Activated naive CD4-positive, alpha-beta T cell treated with anti-CD3 and anti-CD28 coated beads for 36 hours (primary cell): ENCODE measurements around the gene SCARF2. TPM values are rescaled to one million over a fixed set of nuclear protein-coding genes. Genes with fewer than 3 reads are reported as not detected.
"Not testable (repeated sequence)": the region's sequence is repeated elsewhere in the genome, so short reads cannot be mapped to it uniquely, and the experiment has no call there.

ENCODE experiments used
- CTCF ChIA-PET: fragments of 350-600 bp; sonication (Branson Sonifier 250); formaldehyde crosslinking; loops from one replicate; lab custom pipeline; 2021; ENCODE audit warnings: antibody characterized with exemption; lab: Charles Lee
- DNase-seq: peaks from one replicate; pipeline ENCODE4 v3.0.0-alpha.2; 2020
- H3K27ac Mint-ChIP-seq: one replicate; pipeline ENCODE4 v1.8.0; 2021; ENCODE audit warnings: mild to moderate bottlenecking, mixed read lengths
- H3K27me3 Mint-ChIP-seq: one replicate; pipeline ENCODE4 v1.8.0; 2021; ENCODE audit warnings: low read depth, mixed read lengths
- H3K36me3 Mint-ChIP-seq: one replicate; pipeline ENCODE4 v1.8.0; 2021; ENCODE audit warnings: low read depth, mixed read lengths
- H3K4me1 Mint-ChIP-seq: one replicate; pipeline ENCODE4 v1.8.0; 2021; ENCODE audit warnings: low read depth, mixed read lengths
- H3K4me3 Mint-ChIP-seq: one replicate; pipeline ENCODE4 v1.8.0; 2021; ENCODE audit warnings: mild to moderate bottlenecking, moderate library complexity, mixed read lengths
- H3K9me3 Mint-ChIP-seq: one replicate; pipeline ENCODE4 v1.8.0; 2021; ENCODE audit warnings: mixed read lengths
- intact Hi-C: fragments of 100-400 bp; cut with micrococcal nuclease; formaldehyde crosslinking; loops from one replicate; pipeline ENCODE4 v1.15.1; 2023
- total RNA-seq, 2 experiments: library from RNA; stranded (reverse); gene quantifications; one replicate each; pipeline ENCODE4 v1.2.3, GENCODE V29; 2021

The SCARF2 gene
- total RNA-seq, 2 experiments from 2014 or later, result 0.21 to 0.30 TPM

DNA sequence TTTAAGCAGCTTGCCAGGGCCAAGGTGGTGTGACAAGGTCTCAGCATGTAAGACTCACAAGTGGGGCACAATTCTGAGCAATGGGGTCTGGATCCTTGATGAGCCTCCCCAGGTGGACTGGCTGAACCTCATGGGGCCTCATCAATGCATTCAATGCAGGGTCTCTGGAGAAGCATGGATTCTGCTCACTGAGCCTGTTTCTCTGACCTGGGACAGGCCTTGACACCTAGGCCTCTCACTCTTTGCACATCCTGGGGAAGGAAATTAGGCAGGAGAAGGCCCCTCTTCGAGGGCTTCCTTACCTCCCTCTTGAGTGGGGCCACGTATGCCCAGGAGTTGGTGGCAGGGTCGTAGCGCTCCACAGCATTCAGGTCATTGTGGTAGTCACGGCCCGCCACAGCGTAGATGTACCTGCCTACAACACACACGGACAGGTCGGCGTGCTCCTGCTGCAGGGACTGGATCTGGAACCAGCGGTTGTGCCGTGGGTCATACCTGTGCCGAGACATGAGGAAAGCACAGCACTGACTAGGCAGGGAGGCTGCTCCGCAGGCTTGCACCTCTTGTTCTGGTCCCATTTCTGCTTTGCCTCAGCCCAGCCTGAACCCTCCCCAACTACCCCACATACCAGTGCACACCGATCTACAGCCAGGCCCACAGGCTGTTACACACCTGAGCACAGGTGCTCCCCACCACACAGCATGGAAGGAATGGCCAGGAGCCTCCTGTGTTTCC is 20.0 kb upstream of the SCARF2 start:
- CTCF ChIA-PET, result interaction anchor here (1.3 to 4.9 kb wide), 2 partner anchors 32 to 39 kb away, joined by 4 to 64 read pairs; no protein-coding TSS in a partner anchor
- no peaks in the 10 kb centered on the region for H3K9me3 Mint-ChIP-seq
- H3K36me3 Mint-ChIP-seq, result peaks cover 5% of the 10 kb centered on the region
- H3K4me1 Mint-ChIP-seq, result peaks cover 26% of the 10 kb centered on the region
- no peak overlapping the region for H3K4me3 Mint-ChIP-seq
- H3K27ac Mint-ChIP-seq, result no peak overlapping the region
- no peak for DNase-seq
- intact Hi-C loops, result loop anchor here (2.0 kb wide), 2 partner anchors 39 to 301 kb away; no protein-coding TSS in a partner anchor
- no peaks in the 10 kb centered on the region for H3K27me3 Mint-ChIP-seq

DNA sequence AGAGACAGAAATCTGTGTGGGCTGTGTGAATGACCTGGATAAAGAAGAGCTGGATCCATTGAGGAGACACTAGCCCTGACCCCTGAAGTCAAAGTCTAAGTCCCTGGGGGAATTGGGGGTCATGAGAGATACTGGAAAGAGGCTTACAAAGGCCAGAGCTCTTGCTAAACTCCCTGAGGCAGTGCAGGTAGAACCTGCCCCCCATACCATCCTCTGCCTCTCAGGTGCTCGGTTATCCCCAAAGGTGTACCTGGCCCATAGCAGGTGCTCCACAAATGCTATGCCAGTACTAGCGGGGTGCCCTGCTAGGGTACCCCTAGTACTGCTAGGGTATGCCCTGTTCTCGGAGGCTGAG is 19.1 kb upstream of the SCARF2 start:
- intact Hi-C loops, result loop anchor here (1.0 to 2.0 kb wide), 4 partner anchors 26 to 300 kb away; no protein-coding TSS in a partner anchor
- no peaks in the 10 kb centered on the region for H3K9me3 Mint-ChIP-seq
- H3K27me3 Mint-ChIP-seq, result no peaks in the 10 kb centered on the region
- H3K36me3 Mint-ChIP-seq, result peaks cover 5% of the 10 kb centered on the region
- no peak overlapping the region for H3K27ac Mint-ChIP-seq
- DNase-seq, result no peak
- CTCF ChIA-PET, result interaction anchor here (0.6 to 4.9 kb wide), 15 partner anchors 12 to 437 kb away, joined by 3 to 64 read pairs (median 4); partner anchors contain the start of gene KLHL22
- H3K4me1 Mint-ChIP-seq, result peaks cover 23% of the 10 kb centered on the region
- no peak overlapping the region for H3K4me3 Mint-ChIP-seq

DNA sequence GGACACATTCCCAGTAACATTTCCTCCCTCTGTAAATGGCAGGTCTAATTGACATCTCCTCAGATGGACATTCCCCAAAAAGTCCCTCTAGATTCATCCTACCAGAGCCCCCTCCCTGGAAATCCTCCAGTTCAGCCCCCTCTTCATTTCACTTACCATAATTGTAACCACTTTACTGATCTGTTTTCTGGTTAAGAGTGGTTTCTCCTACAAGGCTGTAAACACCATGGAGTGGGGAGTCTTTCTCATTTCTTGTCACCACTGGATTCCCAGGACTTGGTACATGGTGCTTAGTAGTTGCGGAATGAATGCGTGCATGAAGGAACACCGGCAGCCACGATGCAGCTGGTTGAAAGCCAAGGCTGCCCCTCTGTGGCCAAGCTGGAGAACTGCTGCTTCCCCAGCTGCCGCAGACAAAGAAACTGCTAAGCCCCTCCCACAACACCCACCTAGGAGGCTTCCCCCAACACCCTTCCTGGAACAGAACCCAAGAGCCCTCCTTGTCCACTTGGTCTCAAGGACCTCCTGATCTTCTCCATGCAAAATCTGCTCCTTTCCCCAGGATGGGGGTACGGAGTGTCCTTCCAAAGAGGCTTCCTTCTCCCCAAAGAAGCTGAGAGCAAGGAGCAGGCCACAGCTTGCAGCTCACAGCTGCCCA is 18.6 kb upstream of the SCARF2 start:
- H3K4me3 Mint-ChIP-seq, result no peak overlapping the region
- H3K36me3 Mint-ChIP-seq, result peaks cover 5% of the 10 kb centered on the region
- no peak overlapping the region for H3K27ac Mint-ChIP-seq
- CTCF ChIA-PET, result interaction anchor here (0.6 to 4.9 kb wide), 16 partner anchors 13 to 437 kb away, joined by 3 to 64 read pairs (median 4); partner anchors contain the start of gene KLHL22
- H3K4me1 Mint-ChIP-seq, result peaks cover 23% of the 10 kb centered on the region
- intact Hi-C loops, result loop anchor here (1.0 to 2.0 kb wide), 4 partner anchors 26 to 299 kb away; no protein-coding TSS in a partner anchor
- DNase-seq, result peak; percentile 84
- no peaks in the 10 kb centered on the region for H3K9me3 Mint-ChIP-seq
- no peaks in the 10 kb centered on the region for H3K27me3 Mint-ChIP-seq

DNA sequence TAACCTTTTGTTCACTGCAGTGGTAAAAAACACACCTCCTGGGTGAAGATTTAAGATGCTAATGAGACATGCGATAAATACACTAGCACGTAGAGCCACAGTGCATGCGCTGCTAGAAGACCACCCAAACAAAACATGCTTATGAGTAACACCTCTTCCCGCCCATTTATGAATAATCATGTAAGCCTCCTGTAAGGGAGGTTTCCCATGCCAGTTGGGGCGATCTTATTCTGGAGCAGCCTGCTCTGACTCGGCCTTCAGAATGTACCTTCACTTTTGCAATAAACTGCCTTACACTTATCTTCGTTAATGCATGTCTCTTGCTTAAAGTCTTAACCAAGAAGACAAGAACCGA is 18.1 kb upstream of the SCARF2 start:
- Mint-ChIP-seq H3K4me1 (peaks cover 18% of the 10 kb centered on the region), H3K27me3 (no peaks in the 10 kb centered on the region), H3K4me3 (no peak overlapping the region), H3K27ac (no peak overlapping the region), H3K9me3 (no peaks in the 10 kb centered on the region), H3K36me3 (peaks cover 2% of the 10 kb centered on the region)
- no peak for DNase-seq
- CTCF ChIA-PET, result interaction anchor here (0.8 to 4.9 kb wide), 8 partner anchors 13 to 299 kb away, joined by 3 to 64 read pairs (median 6); no protein-coding TSS in a partner anchor
- intact Hi-C loops, result loop anchor here (1.0 to 2.0 kb wide), 4 partner anchors 25 to 299 kb away; no protein-coding TSS in a partner anchor

DNA sequence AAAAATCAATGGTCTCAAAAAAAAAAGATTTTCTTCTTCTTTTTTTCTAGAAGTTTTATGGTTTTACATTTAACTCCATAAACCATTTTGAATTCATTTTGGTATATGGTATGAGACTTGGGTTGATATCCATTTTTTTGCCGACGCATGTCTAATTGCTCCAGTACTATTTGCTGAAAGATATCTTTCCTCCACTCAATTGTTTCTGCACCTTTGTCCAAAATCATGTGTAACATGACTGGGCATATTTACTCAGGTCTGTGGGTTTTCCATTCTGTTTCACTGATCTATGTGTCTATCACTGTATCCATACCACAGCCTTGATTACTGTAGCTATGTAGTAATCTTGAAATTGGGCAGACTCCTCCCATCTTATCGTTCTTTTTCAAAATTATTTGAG is 15.6 kb upstream of the SCARF2 start:
- Mint-ChIP-seq H3K4me3 (no peak overlapping the region), H3K36me3 (peaks cover 2% of the 10 kb centered on the region)
- CTCF ChIA-PET, result interaction anchor here (1.5 to 4.9 kb wide), 2 partner anchors 24 to 35 kb away, joined by 3 to 64 read pairs; no protein-coding TSS in a partner anchor

DNA sequence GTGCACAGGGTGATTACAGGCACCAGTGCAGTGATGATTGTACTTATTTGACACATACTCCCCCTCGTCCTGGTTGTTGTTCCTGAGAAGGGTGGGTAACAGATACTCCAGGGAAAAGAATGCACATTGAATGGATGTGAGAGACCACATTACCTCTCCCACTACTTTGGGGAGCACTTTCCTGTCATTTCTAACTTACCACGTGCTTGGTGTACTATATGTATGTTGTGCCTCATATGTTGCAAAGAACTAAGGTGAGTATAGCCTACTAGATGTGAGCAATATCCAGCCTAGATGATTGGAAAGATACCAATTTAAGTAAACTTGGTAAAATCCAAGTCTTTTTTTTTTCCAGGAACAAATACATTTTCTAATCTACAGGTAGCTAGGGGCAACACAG is 14.3 kb upstream of the SCARF2 start:
- DNase-seq, result no peak
- Mint-ChIP-seq H3K4me3 (no peak overlapping the region), H3K36me3 (peaks cover 2% of the 10 kb centered on the region), H3K27ac (no peak overlapping the region), H3K4me1 (peaks cover 17% of the 10 kb centered on the region), H3K27me3 (no peaks in the 10 kb centered on the region), H3K9me3 (no peaks in the 10 kb centered on the region)
- intact Hi-C loops, result no loop called here
- CTCF ChIA-PET, result interaction anchor here (1.3 kb wide), 1 partner anchor 33 kb away, joined by 5 read pairs; no protein-coding TSS in a partner anchor

More for the DNA sequence above, 15.6 kb upstream of the SCARF2 start:
- DNase-seq, result no peak
- Mint-ChIP-seq H3K27me3 (no peaks in the 10 kb centered on the region), H3K9me3 (no peaks in the 10 kb centered on the region), H3K27ac (no peak overlapping the region), H3K4me1 (peaks cover 19% of the 10 kb centered on the region)
- intact Hi-C loops, result no loop called here

DNA sequence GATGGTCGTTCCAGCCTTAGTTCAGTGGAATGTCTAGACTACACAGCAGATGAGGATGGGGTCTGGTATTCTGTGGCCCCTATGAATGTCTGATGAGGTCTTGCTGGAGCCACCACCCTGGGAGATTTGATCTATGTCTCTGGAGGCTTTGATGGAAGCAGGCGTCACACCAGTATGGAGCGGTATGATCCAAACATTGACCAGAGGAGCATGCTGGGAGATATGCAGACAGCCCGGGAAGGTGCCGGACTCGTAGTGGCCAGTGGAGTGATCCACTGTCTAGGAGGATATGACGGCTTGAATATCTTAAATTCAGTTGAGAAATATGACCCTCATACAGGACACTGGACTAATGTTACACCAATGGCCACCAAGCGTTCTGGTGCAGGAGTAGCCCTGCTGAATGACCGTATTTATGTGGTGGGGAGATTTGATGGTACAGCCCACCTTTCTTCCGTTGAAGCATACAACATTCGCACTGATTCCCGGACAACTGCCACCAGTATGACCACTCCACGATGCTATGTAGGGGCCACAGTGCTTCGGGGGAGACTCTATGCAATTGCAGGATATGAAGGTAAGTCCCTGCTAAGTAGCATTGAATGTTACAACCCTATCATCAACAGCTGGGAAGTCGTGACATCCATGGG is 13.6 kb upstream of the SCARF2 start:
- H3K36me3 Mint-ChIP-seq, intact Hi-C loops, H3K27me3 Mint-ChIP-seq, H3K27ac Mint-ChIP-seq, H3K9me3 Mint-ChIP-seq, H3K4me3 Mint-ChIP-seq, DNase-seq: not testable (repeated sequence)
- H3K4me1 Mint-ChIP-seq, result peaks cover 12% of the 10 kb centered on the region
- CTCF ChIA-PET, result interaction anchor here (1.3 kb wide), 1 partner anchor 33 kb away, joined by 5 read pairs; no protein-coding TSS in a partner anchor

DNA sequence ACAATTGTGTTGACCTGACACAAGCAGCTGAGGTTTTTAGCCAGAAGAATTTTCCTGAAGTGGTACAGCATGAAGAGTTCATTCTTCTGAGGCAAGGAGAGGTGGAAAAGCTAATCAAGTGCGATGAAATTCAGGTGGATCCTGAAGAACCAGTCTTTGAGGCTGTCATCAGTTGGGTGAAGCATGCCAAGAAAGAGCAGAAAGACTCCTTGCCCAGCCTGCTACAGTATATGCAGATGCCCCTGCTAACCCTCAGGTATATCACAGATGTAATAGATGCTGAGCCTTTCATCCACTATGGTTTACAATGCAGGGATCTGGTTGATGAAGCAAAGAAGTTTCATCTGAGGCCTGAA is 12.9 kb upstream of the SCARF2 start:
- intact Hi-C loops, result no loop called here
- CTCF ChIA-PET, result no interaction called here
- Mint-ChIP-seq H3K27ac (no peak overlapping the region), H3K4me1 (peaks cover 5% of the 10 kb centered on the region), H3K4me3 (no peak overlapping the region), H3K36me3 (peaks cover 2% of the 10 kb centered on the region), H3K9me3 (no peaks in the 10 kb centered on the region), H3K27me3 (no peaks in the 10 kb centered on the region)
- no peak for DNase-seq

DNA sequence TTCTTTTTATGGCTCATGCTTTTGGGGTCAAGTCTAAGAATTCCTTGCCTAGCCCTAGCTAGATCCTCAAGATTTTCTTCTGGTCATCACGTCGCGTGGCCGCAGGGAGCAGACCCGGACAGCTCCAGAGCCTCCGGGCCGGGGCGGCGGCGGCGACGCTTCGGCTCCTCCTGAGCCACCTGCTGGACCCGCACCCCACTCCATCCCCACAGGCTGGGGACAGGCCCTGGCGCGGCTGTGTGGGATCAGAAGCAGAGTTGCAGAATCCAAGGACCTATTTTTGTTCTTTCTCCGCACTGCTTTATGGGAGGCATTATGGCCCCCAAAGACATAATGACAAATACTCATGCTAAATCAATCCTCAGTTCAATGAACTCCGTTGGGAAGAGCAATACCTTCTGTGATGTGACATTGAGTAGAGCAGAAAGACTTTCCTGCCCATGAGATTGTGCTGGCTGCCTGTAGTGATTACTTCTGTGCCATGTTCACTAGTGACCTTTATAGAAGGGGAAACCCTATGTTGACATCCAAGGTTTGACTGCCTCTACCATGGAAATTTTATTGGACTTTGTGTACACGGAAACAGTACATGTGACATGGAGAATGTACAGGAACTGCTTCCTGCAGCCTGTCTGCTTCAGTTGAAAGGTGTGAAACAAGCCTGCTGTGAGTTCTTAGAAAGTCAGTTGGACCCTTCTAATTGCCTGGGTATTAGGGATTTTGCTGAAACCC is 12.4 kb upstream of the SCARF2 start:
- Mint-ChIP-seq H3K4me3 (no peak overlapping the region), H3K27ac (no peak overlapping the region), H3K9me3 (no peaks in the 10 kb centered on the region), H3K4me1 (peaks cover 5% of the 10 kb centered on the region), H3K27me3 (no peaks in the 10 kb centered on the region), H3K36me3 (peaks cover 2% of the 10 kb centered on the region)
- CTCF ChIA-PET, result no interaction called here
- intact Hi-C loops, result no loop called here
- no peak for DNase-seq

DNA sequence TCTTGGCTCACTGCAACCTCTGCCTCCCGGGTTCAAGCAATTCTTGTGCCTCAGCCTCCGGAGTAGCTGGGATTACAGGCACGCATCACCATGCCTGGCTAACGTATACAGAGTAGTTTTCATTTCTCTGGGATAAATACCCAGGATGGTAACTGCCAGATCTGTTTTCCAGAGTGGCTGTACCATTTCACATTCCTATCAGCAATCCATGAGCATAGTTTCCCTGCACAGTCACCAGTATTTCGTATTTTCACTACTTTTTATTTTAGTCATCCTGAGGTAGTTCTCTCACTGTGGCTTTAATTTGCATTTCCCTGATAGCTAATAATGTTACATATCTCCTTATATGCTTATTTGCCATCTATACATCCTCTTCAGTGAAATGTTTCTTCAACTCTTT is 11.0 kb upstream of the SCARF2 start:
- H3K27me3 Mint-ChIP-seq, result no peaks in the 10 kb centered on the region
- DNase-seq, result no peak
- CTCF ChIA-PET, result no interaction called here
- peaks cover 6% of the 10 kb centered on the region for H3K36me3 Mint-ChIP-seq
- intact Hi-C loops, result no loop called here
- H3K4me3 Mint-ChIP-seq, result no peak overlapping the region
- H3K9me3 Mint-ChIP-seq, result no peaks in the 10 kb centered on the region
- peaks cover 5% of the 10 kb centered on the region for H3K4me1 Mint-ChIP-seq
- H3K27ac Mint-ChIP-seq, result no peak overlapping the region

DNA sequence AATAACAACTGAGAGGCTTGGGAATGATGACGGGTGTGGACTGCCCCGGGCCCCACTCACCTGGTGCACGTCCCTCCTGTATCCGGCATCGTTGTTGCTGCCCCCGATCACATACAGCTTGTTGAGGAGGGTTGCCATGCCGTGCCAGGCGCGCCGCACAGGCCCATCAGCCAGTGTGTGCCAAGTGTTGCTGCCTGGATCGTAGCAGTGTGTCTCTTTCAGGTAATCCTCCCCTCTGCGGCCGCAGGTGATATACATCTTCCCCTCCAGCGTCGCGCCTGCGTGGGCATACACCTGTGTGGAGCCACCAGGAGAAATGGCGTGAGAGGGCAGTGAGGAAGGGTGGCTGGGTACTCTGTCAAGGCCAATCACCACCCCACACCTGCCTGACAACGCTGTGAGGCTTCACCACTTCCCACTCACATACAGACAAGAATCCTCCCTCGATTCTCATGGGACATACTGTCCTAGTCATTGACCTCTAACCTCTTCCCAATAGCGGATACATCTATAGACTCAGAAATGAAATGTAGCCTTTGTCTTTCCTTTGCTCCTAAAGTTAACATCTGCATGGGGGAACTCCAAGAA is 8.9 kb upstream of the SCARF2 start:
- Mint-ChIP-seq H3K9me3 (no peaks in the 10 kb centered on the region), H3K4me1 (peaks cover 5% of the 10 kb centered on the region), H3K36me3 (peaks cover 10% of the 10 kb centered on the region), H3K4me3 (no peak overlapping the region), H3K27ac (no peak overlapping the region), H3K27me3 (no peaks in the 10 kb centered on the region)
- intact Hi-C loops, result no loop called here
- CTCF ChIA-PET, result no interaction called here
- no peak for DNase-seq
